ENCODE data around the gene NME5. TPM values are rescaled to one million over a fixed set of nuclear protein-coding genes. Genes with fewer than 3 reads are reported as not detected.

NME5 gene
- total and polyA plus RNA-seq, 2 of the 4 experiments (the other 2 are of a cell fraction): 0.17 to 0.18 TPM

GRCh38 chr5:138068742-138069600 is 70.3 kb downstream of the NME5 start:
- no TSS peak for BruUV-seq (replicated peaks)
- peaks cover 3% of the 10 kb centered on the region for H3K27me3 ChIP-seq (ENCODE audit: control insufficient read depth, insufficient read depth, low read length)
- in situ Hi-C loops (cut with MboI; ENCODE audit: low sequenced_read_pairs) (loop anchor here (25.0 kb wide), 1 partner anchor 432 kb away; no protein-coding TSS in a partner anchor), intact Hi-C loops (cut with micrococcal nuclease) (loop anchor here (1.0 kb wide), 2 partner anchors 33 to 290 kb away; no protein-coding TSS in a partner anchor), dilution Hi-C loops (cut with HindIII; ENCODE audit: low sequenced_read_pairs, unreplicated experiment) (no loop called here)
- H3K4me2 ChIP-seq (ENCODE audit: low read depth, low read length): no peak overlapping the region
- no peak overlapping the region for H2AFZ ChIP-seq (replicated peaks; ENCODE audit: low read length, poor library complexity)
- H2BK120ac ChIP-seq (ENCODE audit: low read depth, low read length): no peak overlapping the region
- WGBS, 2 experiments (ENCODE audit: extremely low coverage in 2 of 2, insufficient read length in 1 of 2): no CpG with 5 or more reads among the region's 6 CpGs
- peak; percentile 71 for DNase-seq
- no peak overlapping the region for H3K56ac ChIP-seq (ENCODE audit: extremely low read depth, insufficient read depth, low read length)
- H3K9me3 ChIP-seq (ENCODE audit: control insufficient read depth, insufficient read depth, low read length): no peaks in the 10 kb centered on the region
- no peak overlapping the region for H3K23ac ChIP-seq (ENCODE audit: low read depth, low read length)
- H4K91ac ChIP-seq (ENCODE audit: insufficient read depth, low read depth, low read length): no peak overlapping the region
- H3K9ac ChIP-seq (ENCODE audit: low read depth, low read length): no peak overlapping the region
- no peaks in the 10 kb centered on the region for H3K79me1 ChIP-seq (ENCODE audit: low read depth in 1 of 2, low read length in 2 of 2)
- H2BK20ac ChIP-seq (ENCODE audit: low read depth, low read length): no peak overlapping the region
- H3K14ac ChIP-seq (replicated peaks; ENCODE audit: low read depth, low read length): no peak overlapping the region
- H2AK9ac ChIP-seq (replicated peaks; ENCODE audit: low read depth, low read length, poor library complexity): no peak overlapping the region
- peak; percentile 95 for ATAC-seq (ENCODE audit: low read depth)
- H3K4me1 ChIP-seq (ENCODE audit: control insufficient read depth, insufficient read depth, low read length): no peaks in the 10 kb centered on the region
- no peak overlapping the region for H2BK5ac ChIP-seq (ENCODE audit: low read depth, low read length, poor library complexity, severe bottlenecking)
- no peak overlapping the region for H2AK5ac ChIP-seq (ENCODE audit: low read depth, low read length)
- no peak overlapping the region for H3K18ac ChIP-seq (ENCODE audit: low read depth, low read length)
- no peak overlapping the region for H3K27ac ChIP-seq (ENCODE audit: insufficient read depth, low read length)
- CTCF ChIA-PET: interaction anchor here (0.6 to 1.8 kb wide), 8 partner anchors 13 to 290 kb away, joined by 3 to 6 read pairs (median 4); no protein-coding TSS in a partner anchor
- H3K4me3 ChIP-seq (ENCODE audit: insufficient read depth, low read depth, low read length): no peak overlapping the region
- no peak overlapping the region for H3K4ac ChIP-seq (ENCODE audit: low read depth, low read length)
- no peak overlapping the region for H4K8ac ChIP-seq (ENCODE audit: low read depth in 2 of 2, low read length in 2 of 2)
- no peaks in the 10 kb centered on the region for H3K36me3 ChIP-seq (ENCODE audit: control insufficient read depth, insufficient read depth, low read length)
- peak; percentile 62 for TF ChIP-seq RAD21 (IDR thresholded peaks at IDR 0.05; ENCODE audit: low read length)
- TF ChIP-seq SMC3 (IDR thresholded peaks at IDR 0.05; ENCODE audit: low read depth, low read length): peak; percentile 89
- no peak for TF ChIP-seq CEBPB (IDR thresholded peaks at IDR 0.05; ENCODE audit: low read depth, low read length)
- TF ChIP-seq, protein P1, sequence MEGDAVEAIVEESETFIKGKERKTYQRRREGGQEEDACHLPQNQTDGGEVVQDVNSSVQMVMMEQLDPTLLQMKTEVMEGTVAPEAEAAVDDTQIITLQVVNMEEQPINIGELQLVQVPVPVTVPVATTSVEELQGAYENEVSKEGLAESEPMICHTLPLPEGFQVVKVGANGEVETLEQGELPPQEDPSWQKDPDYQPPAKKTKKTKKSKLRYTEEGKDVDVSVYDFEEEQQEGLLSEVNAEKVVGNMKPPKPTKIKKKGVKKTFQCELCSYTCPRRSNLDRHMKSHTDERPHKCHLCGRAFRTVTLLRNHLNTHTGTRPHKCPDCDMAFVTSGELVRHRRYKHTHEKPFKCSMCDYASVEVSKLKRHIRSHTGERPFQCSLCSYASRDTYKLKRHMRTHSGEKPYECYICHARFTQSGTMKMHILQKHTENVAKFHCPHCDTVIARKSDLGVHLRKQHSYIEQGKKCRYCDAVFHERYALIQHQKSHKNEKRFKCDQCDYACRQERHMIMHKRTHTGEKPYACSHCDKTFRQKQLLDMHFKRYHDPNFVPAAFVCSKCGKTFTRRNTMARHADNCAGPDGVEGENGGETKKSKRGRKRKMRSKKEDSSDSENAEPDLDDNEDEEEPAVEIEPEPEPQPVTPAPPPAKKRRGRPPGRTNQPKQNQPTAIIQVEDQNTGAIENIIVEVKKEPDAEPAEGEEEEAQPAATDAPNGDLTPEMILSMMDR (conservative IDR thresholded peaks at IDR 0.05; ENCODE audit: low read depth, low read length): peak; percentile 81
- H4K5ac ChIP-seq (ENCODE audit: low read depth, low read length): no peak overlapping the region
- H4K20me1 ChIP-seq (ENCODE audit: insufficient read depth, low read length): no peaks in the 10 kb centered on the region
- H2BK15ac ChIP-seq (ENCODE audit: low read depth, low read length): no peak overlapping the region
- POLR2A ChIA-PET (ENCODE audit: unreplicated experiment): no interaction called here
- no peaks in the 10 kb centered on the region for H3K9me1 ChIP-seq (ENCODE audit: insufficient read depth, low read length)
